Spinal cord (tissue), 10 donors: Measurements from ENCODE around the gene AIDA. TPM values are rescaled to one million over a fixed set of nuclear protein-coding genes. Genes with fewer than 3 reads are reported as not detected.
A peak's percentile ranks its signal among the peaks of the same experiment; 100 is the strongest.

Experiments used
- DNase-seq, 6 donors: peaks; one replicate each; pipeline versions ENCODE4 v3.0.0 to v3.0.0-alpha.2; 2013 to 2015; ENCODE audit warnings: low spot score in 6 of 6, low read depth in 4 of 6
- H3K27ac ChIP-seq: one replicate; pipeline ENCODE4 v1.5.1; 2013; ENCODE audit warnings: low read depth, low read length, control low read depth
- H3K27me3 ChIP-seq: one replicate; pipeline ENCODE4 v1.6.1; 2013; ENCODE audit warnings: low read length; ENCODE audit not compliant: control insufficient read depth, insufficient read depth
- H3K36me3 ChIP-seq: one replicate; pipeline ENCODE4 v1.6.1; 2013; ENCODE audit warnings: low read length; ENCODE audit not compliant: control insufficient read depth, insufficient read depth
- H3K4me1 ChIP-seq: one replicate; pipeline ENCODE4 v1.6.1; 2013; ENCODE audit warnings: low read length; ENCODE audit not compliant: control insufficient read depth, insufficient read depth
- H3K4me3 ChIP-seq: one replicate; pipeline ENCODE4 v1.5.1; 2013; ENCODE audit warnings: low read depth, low read length, control low read depth
- H3K9me3 ChIP-seq: one replicate; pipeline ENCODE4 v1.6.1; 2013; ENCODE audit warnings: low read length; ENCODE audit not compliant: control insufficient read depth, insufficient read depth
- WGBS: methylation state at CpG from one replicate; pipeline ENCODE4 v1.1.5; 2013; ENCODE audit warnings: missing lambda C conversion rate; ENCODE audit not compliant: insufficient coverage; 5-methylcytosine and 5-hydroxymethylcytosine counted together
- polyA plus RNA-seq, 2 donors: library from polyadenylated mRNA; unstranded; fragments of 120-200 nt; gene quantifications; one replicate each; pipeline ENCODE4 v1.2.1, GENCODE V29; 2013; ENCODE audit not compliant: insufficient read length in 2 of 2
- total RNA-seq, 2 donors: library from RNA; depleted of rRNA in 1 of 2; stranded (reverse); fragments of 120-200 nt in 1 of 2; fragments of >200 nt in 1 of 2; gene quantifications; one replicate each; pipeline versions ENCODE4 v1.2.3 to v1.2.4, GENCODE V29; 2013 to 2014
- donor health status: healthy.

The AIDA gene
- total and polyA plus RNA-seq, 4 donors, result 35.3 to 86.8 (median 72.5) TPM

- H3K36me3 ChIP-seq, result peaks cover 31% of the 10 kb centered on the region
- no peaks in the 10 kb centered on the region for H3K9me3 ChIP-seq
- no peak overlapping the region for H3K27ac ChIP-seq
- H3K4me1 ChIP-seq, result no peaks in the 10 kb centered on the region
- H3K4me3 ChIP-seq, result no peak overlapping the region
- 52% methylated on average over 4 of the region's 7 CpGs for WGBS
- peak; percentile 82 to 97 (median 88) for DNase-seq
- no peaks in the 10 kb centered on the region for H3K27me3 ChIP-seq
Measured at GRCh38 chr1:222634180-222635013, 77.9 kb downstream of the AIDA start.

GRCh38 chr1:222632749-222633148 lies 79.5 kb downstream of the AIDA start:
- no peak for DNase-seq
- H3K36me3 ChIP-seq, result peaks cover 35% of the 10 kb centered on the region
- no peaks in the 10 kb centered on the region for H3K9me3 ChIP-seq
- WGBS, result no CpG with 5 or more reads among the region's 2 CpGs
- no peaks in the 10 kb centered on the region for H3K4me1 ChIP-seq
- H3K4me3 ChIP-seq, result no peak overlapping the region
- H3K27ac ChIP-seq, result no peak overlapping the region
- no peaks in the 10 kb centered on the region for H3K27me3 ChIP-seq

GRCh38 chr1:222631611-222632208 lies 80.6 kb downstream of the AIDA start:
- WGBS, result 97% methylated on average over 3 of the region's 3 CpGs
- Histone ChIP-seq H3K27me3 (no peaks in the 10 kb centered on the region), H3K4me3 (no peak overlapping the region), H3K36me3 (peaks cover 35% of the 10 kb centered on the region), H3K27ac (no peak overlapping the region), H3K9me3 (no peaks in the 10 kb centered on the region), H3K4me1 (no peaks in the 10 kb centered on the region)
- no peak for DNase-seq

- WGBS, result 100% methylated on average over 7 of the region's 7 CpGs
Measured at GRCh38 chr1:222629921-222630535, 82.3 kb downstream of the AIDA start.

GRCh38 chr1:222627232-222627631 lies 85.1 kb downstream of the AIDA start:
- H3K4me1 ChIP-seq, result no peaks in the 10 kb centered on the region
- H3K27me3 ChIP-seq, result no peaks in the 10 kb centered on the region
- H3K36me3 ChIP-seq, result peaks cover 30% of the 10 kb centered on the region
- H3K4me3 ChIP-seq, result no peak overlapping the region
- H3K9me3 ChIP-seq, result no peaks in the 10 kb centered on the region
- no peak for DNase-seq
- WGBS, result 100% methylated on average over 3 of the region's 6 CpGs
- no peak overlapping the region for H3K27ac ChIP-seq

More at GRCh38 chr1:222629921-222630535, 82.3 kb downstream of the AIDA start:
- Histone ChIP-seq H3K4me3 (no peak overlapping the region), H3K27ac (no peak overlapping the region), H3K4me1 (no peaks in the 10 kb centered on the region), H3K27me3 (no peaks in the 10 kb centered on the region), H3K9me3 (no peaks in the 10 kb centered on the region), H3K36me3 (peaks cover 37% of the 10 kb centered on the region)
- no peak for DNase-seq

GRCh38 chr1:222624214-222624613 lies 88.1 kb downstream of the AIDA start:
- DNase-seq, result no peak
- Histone ChIP-seq H3K4me3 (no peak overlapping the region), H3K27ac (no peak overlapping the region), H3K27me3 (no peaks in the 10 kb centered on the region), H3K9me3 (no peaks in the 10 kb centered on the region), H3K4me1 (no peaks in the 10 kb centered on the region), H3K36me3 (peaks cover 22% of the 10 kb centered on the region)
- WGBS, result 100% methylated on average over 3 of the region's 7 CpGs

- DNase-seq, result no peak
- Histone ChIP-seq H3K4me3 (no peak overlapping the region), H3K27ac (no peak overlapping the region), H3K27me3 (no peaks in the 10 kb centered on the region), H3K36me3 (peaks cover 16% of the 10 kb centered on the region), H3K4me1 (peaks cover 3% of the 10 kb centered on the region), H3K9me3 (no peaks in the 10 kb centered on the region)
Measured at GRCh38 chr1:222623458-222623857, 88.8 kb downstream of the AIDA start.

GRCh38 chr1:222622765-222623164 lies 89.5 kb downstream of the AIDA start:
- Histone ChIP-seq H3K9me3 (no peaks in the 10 kb centered on the region), H3K27me3 (no peaks in the 10 kb centered on the region), H3K4me1 (peaks cover 3% of the 10 kb centered on the region), H3K27ac (no peak overlapping the region), H3K36me3 (peaks cover 16% of the 10 kb centered on the region), H3K4me3 (no peak overlapping the region)
- WGBS, result 80% methylated on average over 1 of the region's 5 CpGs
- no peak for DNase-seq

- H3K9me3 ChIP-seq, result no peaks in the 10 kb centered on the region
- no peak for DNase-seq
- H3K27me3 ChIP-seq, result no peaks in the 10 kb centered on the region
- H3K4me3 ChIP-seq, result no peak overlapping the region
- no peak overlapping the region for H3K27ac ChIP-seq
- peaks cover 11% of the 10 kb centered on the region for H3K36me3 ChIP-seq
- WGBS, result no CpG with 5 or more reads among the region's 2 CpGs
- peaks cover 8% of the 10 kb centered on the region for H3K4me1 ChIP-seq
Measured at GRCh38 chr1:222620566-222620965, 91.7 kb downstream of the AIDA start.
